ENCODE results near the gene NPFF. TPM values are rescaled to one million over a fixed set of nuclear protein-coding genes. Genes with fewer than 3 reads are reported as not detected.

NPFF gene
- 0.17 TPM in 1 of 2 replicates, not detected in the other for polyA plus RNA-seq (2011; rRNA removed)
- polyA plus RNA-seq (2012; cell fraction: cytosol; rRNA removed), result 0.26 and 0.46 TPM in 2 replicates
- polyA plus RNA-seq (2012; cell fraction: nucleus; rRNA removed), result 1.4 and 1.6 TPM in 2 replicates
- not detected in 3 replicates for polyA plus RNA-seq (2017; fragmentation: RNase III; extraction: RNeasy Plus Mini Kit Qiagen cat#74134 plus additional on column Dnase treatment)
- polyA minus RNA-seq (2011; rRNA and poly(A)+ RNA removed), result not detected in 2 replicates

DNA sequence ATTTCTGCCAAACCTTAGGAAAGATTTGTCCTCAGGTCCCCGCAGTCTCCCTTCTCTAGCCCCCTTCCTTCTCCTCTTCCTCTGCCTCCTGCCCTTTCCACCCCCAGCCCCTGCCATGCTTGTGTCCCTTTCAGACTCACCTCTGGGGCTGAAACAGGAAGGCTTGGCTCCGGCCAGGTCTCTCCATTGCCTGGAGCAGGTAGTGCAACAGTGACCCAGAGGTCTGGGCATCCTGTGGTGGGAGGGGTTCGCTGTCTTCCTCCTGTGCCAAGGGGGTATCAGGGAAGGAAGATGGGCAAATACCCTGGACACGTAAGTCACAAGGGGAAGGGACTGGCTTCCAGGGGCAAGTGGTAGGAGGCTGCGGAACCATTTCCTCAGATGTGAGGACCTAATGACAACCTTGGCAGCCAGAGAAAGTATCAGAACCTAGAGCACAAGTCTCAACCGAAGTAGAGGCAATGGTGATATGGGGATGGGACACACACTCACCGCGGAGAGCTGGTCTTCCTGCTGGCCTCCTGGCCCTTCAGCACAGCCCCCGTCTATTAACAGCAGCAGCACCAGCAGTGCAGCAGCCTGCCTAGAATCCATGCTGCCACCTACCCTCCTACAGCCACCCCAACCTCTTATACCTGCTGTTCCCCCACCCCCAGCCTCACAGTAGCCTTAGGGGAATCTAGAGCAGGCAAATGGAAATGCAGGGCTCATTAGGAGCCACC, at the start of gene NPFF:
TSS of gene NPFF (minus strand) at position 604 of the 722 bp plus-strand sequence. CDS start at position 594, 10 bp downstream.
- POLR2A ChIA-PET, result no interaction called here
- no peak for ATAC-seq
- CTCF ChIA-PET, result interaction anchor here (1.0 to 13.1 kb wide), 7 partner anchors 10 to 207 kb away, joined by 3 to 169 read pairs (median 24); partner anchors contain the start of genes AAAS, MAP3K12 and TARBP2
- TF ChIP-seq TFCP2L1 (CRISPR knock-in tag; IDR thresholded peaks at IDR 0.05) (no peak), POLR2AphosphoS2 (conservative IDR thresholded peaks at IDR 0.05; ENCODE audit: low read length) (0 out of 2 replicates have a peak, but pooled peaks have one; percentile 26), KDM5A (IDR thresholded peaks at IDR 0.05) (no peak)
- DNase-seq (ENCODE audit: low read depth in 1 of 2, low spot score in 1 of 2), result no peak
- 94% methylated on average over 9 of the region's 9 CpGs for WGBS (ENCODE audit: missing lambda C conversion rate)
- Histone ChIP-seq H3K27ac (no peak within 1 kb of the TSS), H3K4me1 (peaks cover 17% of the 10 kb centered on the region), H3K4me3 (no peak within 1 kb of the TSS), H3K4me2 (no peak within 1 kb of the TSS), H3K9me3 (no peaks in the 10 kb centered on the region)
- FAIRE-seq, result no peak

- CTCF ChIA-PET, result interaction anchor here (2.4 kb wide), 1 partner anchor 9 kb away, joined by 12 read pairs; no protein-coding TSS in a partner anchor
- POLR2A ChIA-PET, result interaction anchor here (1.6 kb wide), 1 partner anchor 123 kb away, joined by 4 read pairs; no protein-coding TSS in a partner anchor
- no peak for ATAC-seq
- no peak for DNase-seq (ENCODE audit: low read depth in 1 of 2, low spot score in 1 of 2)
- Histone ChIP-seq H3K9me3 (no peaks in the 10 kb centered on the region), H3K4me2 (no peak overlapping the region), H3K4me3 (no peak overlapping the region), H3K27ac (no peak overlapping the region), H3K4me1 (peaks cover 8% of the 10 kb centered on the region)
- TF ChIP-seq MYC (IDR thresholded peaks at IDR 0.05; ENCODE audit: borderline replicate concordance, low read length), result no peak
- TF ChIP-seq NPAS2 (CRISPR knock-in tag; IDR thresholded peaks at IDR 0.05; ENCODE audit: borderline replicate concordance), result no peak
- no peak for TF ChIP-seq CEBPB (IDR thresholded peaks at IDR 0.05)
- TF ChIP-seq, protein P1, sequence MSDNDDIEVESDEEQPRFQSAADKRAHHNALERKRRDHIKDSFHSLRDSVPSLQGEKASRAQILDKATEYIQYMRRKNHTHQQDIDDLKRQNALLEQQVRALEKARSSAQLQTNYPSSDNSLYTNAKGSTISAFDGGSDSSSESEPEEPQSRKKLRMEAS (IDR thresholded peaks at IDR 0.05), result no peak
- no peak for TF ChIP-seq ZC3H11A (IDR thresholded peaks at IDR 0.05)
- TF ChIP-seq JUN (IDR thresholded peaks at IDR 0.05), result no peak
- TF ChIP-seq, protein P2, sequence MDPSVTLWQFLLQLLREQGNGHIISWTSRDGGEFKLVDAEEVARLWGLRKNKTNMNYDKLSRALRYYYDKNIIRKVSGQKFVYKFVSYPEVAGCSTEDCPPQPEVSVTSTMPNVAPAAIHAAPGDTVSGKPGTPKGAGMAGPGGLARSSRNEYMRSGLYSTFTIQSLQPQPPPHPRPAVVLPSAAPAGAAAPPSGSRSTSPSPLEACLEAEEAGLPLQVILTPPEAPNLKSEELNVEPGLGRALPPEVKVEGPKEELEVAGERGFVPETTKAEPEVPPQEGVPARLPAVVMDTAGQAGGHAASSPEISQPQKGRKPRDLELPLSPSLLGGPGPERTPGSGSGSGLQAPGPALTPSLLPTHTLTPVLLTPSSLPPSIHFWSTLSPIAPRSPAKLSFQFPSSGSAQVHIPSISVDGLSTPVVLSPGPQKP (IDR thresholded peaks at IDR 0.05; ENCODE audit: low read depth, low read length), result no peak
- no peak for TF ChIP-seq RCOR1 (IDR thresholded peaks at IDR 0.05; ENCODE audit: low read depth, low read length)
- 80% methylated on average over 14 of the region's 14 CpGs for whole genome bisulfite sequencing (ENCODE audit: missing lambda C conversion rate)
- no peak for FAIRE-seq
Observed at GRCh38 chr12:53552361-53553327, 45.4 kb upstream of the NPFF start.

GRCh38 chr12:53551889-53552291, 44.6 kb upstream of the NPFF start:
- POLR2A ChIA-PET, result no interaction called here
- Histone ChIP-seq H3K4me3 (no peak overlapping the region), H3K4me2 (no peak overlapping the region), H3K4me1 (0 out of 3 replicates have a peak, but pooled peaks cover 2% of the 10 kb centered on the region), H3K27ac (no peak overlapping the region), H3K9me3 (no peaks in the 10 kb centered on the region)
- CTCF ChIA-PET, result interaction anchor here (1.2 to 2.4 kb wide), 2 partner anchors 8 to 16 kb away, joined by 5 to 12 read pairs; no protein-coding TSS in a partner anchor
- no peak for FAIRE-seq
- TF ChIP-seq RARB (CRISPR knock-in tag; IDR thresholded peaks at IDR 0.05) (no peak), NPAS2 (CRISPR knock-in tag; IDR thresholded peaks at IDR 0.05; ENCODE audit: borderline replicate concordance) (no peak), REST (IDR thresholded peaks at IDR 0.05) (no peak), FOSL2 (IDR thresholded peaks at IDR 0.05) (no peak), FOSL2 (CRISPR knock-in tag; IDR thresholded peaks at IDR 0.05) (no peak), MYC (IDR thresholded peaks at IDR 0.05; ENCODE audit: borderline replicate concordance, low read length) (no peak), RCOR1 (IDR thresholded peaks at IDR 0.05; ENCODE audit: low read depth, low read length) (no peak), USF2 (IDR thresholded peaks at IDR 0.05) (no peak), HES2 (IDR thresholded peaks at IDR 0.05) (no peak)
- no peak for DNase-seq (ENCODE audit: low read depth in 1 of 2, low spot score in 1 of 2)
- WGBS (ENCODE audit: missing lambda C conversion rate), result 99% methylated on average over 2 of the region's 2 CpGs
- ATAC-seq, result peak in 1 of 2 experiments; percentile 24; a peak in 1 of 6 replicates

All from A549 (cell line).